Duodenal mucosa (tissue), 2 donors: ENCODE results near the gene PRPS1L1.

Experiments used
- H3K27ac ChIP-seq: one replicate; pipeline ENCODE4 v1.7.0; 2013; ENCODE audit warnings: low read depth, low read length
- H3K27me3 ChIP-seq, 2 donors: one replicate each; pipeline ENCODE4 v1.7.0; 2013; ENCODE audit warnings: low read length in 2 of 2, control low read depth in 1 of 2; ENCODE audit not compliant: insufficient read depth in 2 of 2, control insufficient read depth in 1 of 2
- H3K36me3 ChIP-seq, 2 donors: one replicate each; pipeline ENCODE4 v1.7.0; 2013; ENCODE audit warnings: low read length in 2 of 2, control low read depth in 1 of 2; ENCODE audit not compliant: insufficient read depth in 2 of 2, control insufficient read depth in 1 of 2
- H3K4me1 ChIP-seq, 2 donors: one replicate each; pipeline ENCODE4 v1.7.0; 2013; ENCODE audit warnings: low read length in 2 of 2, control low read depth in 1 of 2; ENCODE audit not compliant: insufficient read depth in 2 of 2, control insufficient read depth in 1 of 2
- H3K4me3 ChIP-seq, 2 donors: one replicate each; pipeline ENCODE4 v1.7.0; 2013; ENCODE audit warnings: low read length in 2 of 2, low read depth in 1 of 2
- H3K9ac ChIP-seq, 2 donors: one replicate each; pipeline ENCODE4 v1.7.0; 2013; ENCODE audit warnings: low read length in 2 of 2, low read depth in 1 of 2
- H3K9me3 ChIP-seq, 2 donors: one replicate each; pipeline ENCODE4 v1.7.0; 2013; ENCODE audit warnings: low read length in 2 of 2, control low read depth in 1 of 2; ENCODE audit not compliant: control insufficient read depth in 1 of 2

Gene PRPS1L1

DNA sequence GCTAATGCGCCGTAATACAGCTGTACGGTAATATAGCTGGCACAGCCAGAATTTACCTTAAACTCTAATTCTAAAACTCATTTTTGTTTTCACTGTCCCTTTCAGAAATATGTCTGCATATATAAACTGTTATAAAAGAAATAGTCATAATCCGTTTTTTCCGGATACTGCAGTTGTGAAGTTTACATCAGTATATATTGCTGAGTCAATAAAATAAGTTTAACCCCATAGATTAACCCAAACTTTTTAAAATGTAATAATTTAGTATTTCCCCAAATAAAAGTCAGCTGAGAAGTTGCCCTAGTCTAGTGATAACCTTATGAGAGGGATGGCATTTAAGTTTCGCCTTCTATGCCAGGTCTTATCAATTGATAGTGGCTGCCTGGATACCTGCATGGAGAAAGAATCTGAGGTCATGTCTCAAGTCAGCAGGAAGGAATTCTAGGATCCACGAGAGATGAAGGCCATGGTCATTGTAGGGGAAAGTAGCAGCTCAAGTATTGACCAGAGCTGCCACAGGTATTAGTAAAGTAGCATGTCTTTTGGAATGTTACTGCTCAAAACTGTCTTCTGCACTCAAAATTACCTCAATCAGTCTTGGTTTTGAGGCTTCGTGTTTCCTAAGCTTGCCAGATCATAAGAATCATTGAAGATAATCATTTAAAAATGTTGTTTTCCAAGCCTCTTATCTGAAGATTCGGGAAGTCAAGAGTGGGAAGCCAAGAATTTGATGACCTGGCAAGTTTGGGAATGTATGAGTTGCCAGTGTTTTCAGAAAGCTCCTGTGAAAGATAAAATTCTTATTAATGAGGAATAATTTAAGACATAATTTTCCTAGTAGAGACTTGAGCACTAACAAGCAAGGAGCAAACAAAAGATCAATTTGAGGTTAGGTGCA, 10.8 kb downstream of the PRPS1L1 start:
- no peaks in the 10 kb centered on the region for H3K36me3 ChIP-seq
- no peak overlapping the region for H3K4me3 ChIP-seq
- H3K27me3 ChIP-seq: no peaks in the 10 kb centered on the region
- H3K9me3 ChIP-seq: peaks cover 0 to 7% of the 10 kb centered on the region in 2 donors
- peaks cover 0 to 9% of the 10 kb centered on the region in 2 donors for H3K4me1 ChIP-seq
- H3K27ac ChIP-seq: no peak overlapping the region
- H3K9ac ChIP-seq: no peak overlapping the region

DNA sequence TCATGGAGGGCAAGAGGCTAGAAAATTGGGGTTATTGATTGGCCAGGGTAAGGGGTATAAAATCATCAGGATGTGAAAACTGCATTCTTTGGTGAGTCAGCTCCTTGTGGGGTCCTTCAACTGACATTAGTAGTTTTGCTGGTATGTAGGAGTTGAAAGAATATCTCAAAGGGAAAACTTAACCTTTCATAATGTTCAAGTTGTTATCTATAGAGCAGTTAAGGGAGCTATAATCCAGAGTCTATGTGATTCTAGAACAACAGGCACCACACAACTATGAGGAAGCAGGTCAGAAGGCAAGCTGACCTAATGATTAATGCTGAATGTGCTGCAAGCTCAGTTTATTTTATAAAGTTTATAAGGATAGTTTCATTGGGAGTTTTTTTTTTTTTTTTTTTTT, 13.7 kb downstream of the PRPS1L1 start:
- H3K9ac ChIP-seq: no peak overlapping the region
- no peaks in the 10 kb centered on the region for H3K27me3 ChIP-seq
- peaks cover 0 to 7% of the 10 kb centered on the region in 2 donors for H3K9me3 ChIP-seq
- no peak overlapping the region for H3K4me3 ChIP-seq
- H3K27ac ChIP-seq: no peak overlapping the region
- H3K36me3 ChIP-seq: no peaks in the 10 kb centered on the region
- no peaks in the 10 kb centered on the region for H3K4me1 ChIP-seq

DNA sequence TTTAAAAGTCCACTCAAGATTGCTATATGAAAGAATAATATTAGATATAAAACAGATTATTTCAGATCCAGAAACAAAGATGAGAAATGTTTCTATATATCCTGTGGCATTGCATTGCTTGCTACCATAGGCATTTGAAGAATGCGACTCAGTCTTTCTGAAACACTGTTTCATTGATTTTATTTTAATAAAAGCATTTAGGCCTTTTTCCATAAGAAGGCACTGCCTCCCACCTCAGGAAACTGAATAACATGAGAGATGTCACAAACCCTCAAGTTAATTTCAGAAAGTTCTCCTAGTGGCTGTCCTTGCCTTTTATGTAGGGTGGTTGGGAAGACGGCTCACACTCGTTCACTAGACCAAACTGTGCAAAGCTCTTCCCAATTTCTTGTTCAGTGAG, 23.3 kb downstream of the PRPS1L1 start:
- H3K27me3 ChIP-seq: no peaks in the 10 kb centered on the region
- no peaks in the 10 kb centered on the region for H3K9me3 ChIP-seq
- no peak overlapping the region for H3K27ac ChIP-seq
- H3K4me1 ChIP-seq: no peaks in the 10 kb centered on the region
- no peak overlapping the region for H3K9ac ChIP-seq
- no peaks in the 10 kb centered on the region for H3K36me3 ChIP-seq
- no peak overlapping the region for H3K4me3 ChIP-seq

DNA sequence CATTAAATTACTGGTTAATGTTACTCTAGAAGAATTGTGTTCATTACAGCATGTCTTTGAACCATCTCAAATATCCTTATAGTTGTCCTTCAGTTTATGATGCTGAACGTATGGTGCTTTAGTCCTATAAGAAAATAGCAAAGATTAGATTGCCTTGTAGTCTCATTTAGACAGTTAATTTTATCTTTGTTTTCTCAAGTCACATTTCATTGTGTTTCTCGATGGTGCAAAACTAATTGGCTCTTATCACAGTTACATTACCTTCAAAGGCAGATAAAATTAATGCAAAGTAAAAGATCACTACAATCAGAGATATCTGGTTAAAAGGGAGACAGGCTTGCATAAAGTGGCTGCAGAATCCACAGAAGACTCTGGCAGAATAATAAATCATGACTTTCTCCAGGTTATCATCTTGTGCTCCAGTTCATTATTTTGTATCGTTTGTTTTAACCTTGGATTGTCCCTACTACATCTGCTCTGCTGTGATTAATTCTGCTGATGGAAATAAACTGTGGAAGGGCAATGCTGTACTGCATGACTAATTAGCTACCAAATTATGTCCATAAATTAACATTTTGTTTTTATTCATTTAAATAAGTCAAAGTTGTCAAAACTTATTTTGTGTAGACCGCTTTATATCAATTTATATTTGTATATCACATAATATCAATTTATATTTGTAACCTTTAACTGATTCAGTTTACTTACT, 24.2 kb downstream of the PRPS1L1 start:
- Histone ChIP-seq H3K4me3 (no peak overlapping the region), H3K27ac (no peak overlapping the region), H3K9me3 (peaks cover 0 to 3% of the 10 kb centered on the region in 2 donors), H3K9ac (no peak overlapping the region), H3K4me1 (no peaks in the 10 kb centered on the region), H3K27me3 (no peaks in the 10 kb centered on the region), H3K36me3 (no peaks in the 10 kb centered on the region)

DNA sequence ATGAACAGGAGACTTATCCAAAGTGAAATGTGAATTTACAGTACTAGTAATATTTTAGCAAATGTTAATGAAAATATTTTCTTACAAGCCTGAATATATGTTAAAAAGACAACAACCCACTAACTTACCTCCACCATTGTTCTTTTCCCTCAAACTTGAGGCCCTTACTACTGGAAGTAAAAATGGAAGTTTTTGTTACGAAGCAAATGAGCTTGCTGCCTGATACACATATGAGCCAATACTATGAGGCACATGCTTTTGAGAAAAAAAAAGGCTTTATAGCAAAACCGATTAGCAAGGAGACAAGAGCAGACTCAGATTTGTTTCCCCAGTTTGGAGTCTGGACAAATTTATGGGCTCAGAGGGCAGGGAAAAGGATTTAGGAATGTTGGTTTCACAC, 29.0 kb downstream of the PRPS1L1 start:
- H3K4me1 ChIP-seq: no peaks in the 10 kb centered on the region
- no peak overlapping the region for H3K27ac ChIP-seq
- peaks cover 0 to 3% of the 10 kb centered on the region in 2 donors for H3K9me3 ChIP-seq
- H3K4me3 ChIP-seq: no peak overlapping the region
- no peaks in the 10 kb centered on the region for H3K27me3 ChIP-seq
- H3K9ac ChIP-seq: no peak overlapping the region
- no peaks in the 10 kb centered on the region for H3K36me3 ChIP-seq

DNA sequence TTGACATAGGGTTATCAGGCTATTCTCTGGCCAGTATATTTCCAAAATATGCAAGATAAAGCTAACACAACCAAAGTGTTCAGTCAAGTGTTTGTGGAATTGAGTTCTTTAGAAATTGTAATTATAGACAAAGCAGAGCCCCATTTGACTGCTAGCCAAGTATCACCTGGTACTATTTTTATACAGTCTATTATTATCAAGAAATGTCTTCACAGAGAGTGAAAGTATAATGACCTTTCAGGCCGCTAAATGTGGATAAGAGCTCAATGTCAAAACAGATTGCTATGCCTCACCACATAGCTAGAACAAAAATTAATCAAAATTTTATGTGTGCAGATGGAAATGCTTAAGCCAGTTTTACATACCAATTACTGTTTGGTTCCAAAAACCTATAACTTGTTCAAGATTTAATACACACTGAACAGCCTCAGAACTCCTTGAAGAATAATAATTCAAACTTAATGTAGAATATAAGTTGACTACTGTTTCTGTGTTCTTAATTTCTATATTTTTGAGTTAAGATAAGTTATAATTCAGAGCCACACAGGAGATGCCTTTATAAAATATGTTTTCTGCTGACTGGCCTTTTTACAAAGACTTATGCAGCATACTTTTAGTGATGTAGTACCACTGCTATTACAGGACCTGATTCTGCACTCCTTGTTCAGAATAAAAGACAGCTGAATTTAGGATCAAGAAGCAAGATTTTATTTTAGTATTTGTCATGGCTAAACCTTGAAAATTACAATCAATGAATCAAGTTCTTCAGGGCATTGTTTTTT, 31.0 kb downstream of the PRPS1L1 start:
- Histone ChIP-seq H3K36me3 (no peaks in the 10 kb centered on the region), H3K27ac (no peak overlapping the region), H3K9ac (no peak overlapping the region), H3K4me1 (no peaks in the 10 kb centered on the region), H3K27me3 (no peaks in the 10 kb centered on the region), H3K4me3 (no peak overlapping the region), H3K9me3 (peaks cover 0 to 3% of the 10 kb centered on the region in 2 donors)

DNA sequence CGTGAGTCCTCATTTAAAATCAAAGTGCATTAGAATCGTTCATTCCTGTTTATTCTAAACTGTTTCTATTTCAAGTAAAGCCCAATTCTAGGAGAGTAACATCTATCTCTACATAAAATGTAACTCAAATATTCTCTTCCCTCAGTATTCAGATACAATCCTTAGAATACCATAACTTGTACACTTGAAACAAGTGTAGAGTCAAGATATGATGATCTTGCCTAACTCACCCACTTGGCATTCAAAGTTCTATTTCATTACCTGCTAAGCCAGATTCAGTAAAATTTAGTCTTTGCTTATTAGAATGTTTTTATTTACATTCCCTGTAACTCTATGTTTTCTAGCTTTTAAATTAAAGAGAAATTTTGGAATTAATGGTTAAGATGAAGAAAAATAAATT, 31.6 kb downstream of the PRPS1L1 start:
- Histone ChIP-seq H3K27ac (no peak overlapping the region), H3K9ac (no peak overlapping the region), H3K36me3 (no peaks in the 10 kb centered on the region), H3K4me1 (no peaks in the 10 kb centered on the region), H3K4me3 (no peak overlapping the region), H3K9me3 (peaks cover 0 to 3% of the 10 kb centered on the region in 2 donors), H3K27me3 (no peaks in the 10 kb centered on the region)

DNA sequence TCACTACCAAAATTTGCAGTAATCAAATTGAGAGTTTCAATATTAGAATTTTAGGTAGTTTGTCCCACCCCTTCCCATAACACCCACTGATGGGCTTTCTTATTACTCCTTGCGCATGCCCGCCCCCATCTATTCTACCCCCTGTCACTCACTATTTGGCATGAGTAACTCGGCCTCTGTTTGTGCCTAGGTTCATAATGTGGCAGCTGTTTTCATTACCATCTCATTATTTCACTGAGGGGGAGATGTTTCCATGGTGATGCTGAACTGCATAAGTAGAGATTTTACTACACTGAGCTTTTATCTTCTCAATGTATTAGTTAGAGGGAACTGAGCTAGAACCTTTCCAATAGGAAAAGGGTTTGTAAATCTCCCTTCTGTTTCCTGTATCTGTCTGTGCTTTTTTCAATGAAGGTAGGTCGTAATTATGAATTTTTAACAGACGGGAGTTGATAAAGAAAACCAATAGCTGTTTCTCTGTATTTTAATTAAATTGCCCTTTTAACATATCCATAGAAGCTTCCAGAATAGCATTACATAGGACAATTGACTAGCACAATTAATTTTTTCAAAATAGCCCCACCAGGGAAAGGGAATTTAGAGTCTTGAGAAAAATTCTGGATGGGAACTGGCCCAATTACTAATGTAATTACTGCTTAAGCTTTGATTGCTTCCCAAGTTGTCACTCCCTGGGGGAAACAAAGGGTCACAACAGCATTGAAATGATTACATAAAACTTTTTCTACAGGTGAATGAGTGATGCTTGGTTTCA, 33.4 kb downstream of the PRPS1L1 start:
- Histone ChIP-seq H3K36me3 (no peaks in the 10 kb centered on the region), H3K9me3 (peaks cover 0 to 3% of the 10 kb centered on the region in 2 donors), H3K4me3 (no peak overlapping the region), H3K4me1 (no peaks in the 10 kb centered on the region), H3K27ac (no peak overlapping the region), H3K27me3 (no peaks in the 10 kb centered on the region), H3K9ac (no peak overlapping the region)

DNA sequence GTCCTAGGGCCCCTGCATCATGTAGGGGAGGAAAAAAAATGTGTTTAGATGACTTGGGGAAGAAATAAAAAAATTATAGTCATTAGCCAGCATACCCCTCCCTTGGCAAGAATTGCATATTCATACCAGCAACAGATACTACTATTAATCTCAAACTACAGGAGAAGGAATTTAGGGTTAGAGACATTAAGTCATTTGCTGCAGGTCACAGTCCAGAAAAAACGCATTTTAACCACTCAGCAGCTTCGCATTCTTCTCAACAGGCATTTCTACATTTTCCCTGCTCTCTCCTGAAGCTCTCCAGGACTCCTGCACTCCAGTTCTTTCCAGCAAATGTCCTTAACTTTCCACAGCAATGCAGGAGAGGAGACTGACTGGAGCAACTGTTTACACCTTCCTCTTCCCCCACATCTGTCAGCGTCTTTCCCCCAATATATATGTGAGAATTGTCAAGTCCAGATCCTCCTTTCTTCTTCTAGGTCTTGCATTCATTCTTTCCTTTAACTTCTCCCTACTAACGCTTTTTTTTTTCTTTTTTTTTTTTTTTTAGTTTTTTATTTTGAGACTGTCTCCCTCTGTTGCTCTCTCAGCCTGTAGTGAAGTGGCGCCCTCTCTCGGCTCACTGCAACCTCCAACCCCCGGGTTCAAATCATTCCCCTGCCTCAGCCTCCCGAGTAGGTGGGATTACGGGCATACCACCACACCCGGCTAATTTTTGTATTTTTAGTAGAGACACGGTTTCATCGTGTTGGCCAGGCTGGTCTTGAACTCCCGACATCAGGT, 35.6 kb downstream of the PRPS1L1 start:
- H3K9ac ChIP-seq: no peak overlapping the region
- no peaks in the 10 kb centered on the region for H3K9me3 ChIP-seq
- peaks cover 0 to 3% of the 10 kb centered on the region in 2 donors for H3K4me1 ChIP-seq
- no peak overlapping the region for H3K4me3 ChIP-seq
- H3K27me3 ChIP-seq: no peaks in the 10 kb centered on the region
- H3K27ac ChIP-seq: no peak overlapping the region
- no peaks in the 10 kb centered on the region for H3K36me3 ChIP-seq
